Panc1 (cell line): ENCODE data around the gene NUDT22. TPM values are rescaled to one million over a fixed set of nuclear protein-coding genes. Genes with fewer than 3 reads are reported as not detected.

ENCODE experiments used
- ATAC-seq: fragments of 200-7000 bp; cut with Tn5 transposase; 2 replicates; pipeline ENCODE4 v1.9.1; 2020; ENCODE audit warnings: mild to moderate bottlenecking, moderate library complexity
- BruUV-seq: library from RNA; stranded (reverse); fragments of 400-500 nt; replicated peaks from 2 replicates; lab custom pipeline; 2021; lab: Mats Ljungman, UMichigan
- CTCF ChIA-PET: fragments of 300-600 bp; sonication (Branson Sonifier 250); formaldehyde crosslinking; loops from one replicate; lab custom pipeline; 2022; ENCODE audit warnings: antibody characterized with exemption; lab: Charles Lee
- POLR2A ChIA-PET: fragments of 300-600 bp; sonication (Branson Sonifier 250); formaldehyde crosslinking; loops from one replicate; lab custom pipeline; 2022; ENCODE audit warnings: antibody characterized with exemption; lab: Charles Lee
- DNase-seq: peaks from one replicate; pipeline ENCODE4 v3.0.0-alpha.2; 2010; ENCODE audit warnings: low read depth, low spot score
- H3K27ac ChIP-seq: 2 replicates; pipeline ENCODE4 v1.5.1; 2011; ENCODE audit warnings: mild to moderate bottlenecking, low read length, inconsistent platforms
- H3K27me3 ChIP-seq: fragments of 200-500 bp; sonication (Bioruptor generic); 2 replicates; pipeline ENCODE4 v1.6.0; 2014; ENCODE audit warnings: low read length, inconsistent platforms; ENCODE audit not compliant: control insufficient read depth, insufficient read depth
- H3K36me3 ChIP-seq: fragments of 200-500 bp; sonication (Bioruptor generic); 2 replicates; pipeline ENCODE4 v1.5.1; 2014; ENCODE audit warnings: inconsistent platforms, mild to moderate bottlenecking, low read length, moderate library complexity; ENCODE audit not compliant: control insufficient read depth, insufficient read depth
- H3K4me1 ChIP-seq: 2 replicates; pipeline ENCODE4 v1.5.1; 2011; ENCODE audit warnings: inconsistent platforms, mild to moderate bottlenecking, low read length, moderate library complexity; ENCODE audit not compliant: control insufficient read depth, insufficient read depth
- H3K4me3 ChIP-seq, 2 experiments: 2 replicates each; pipeline ENCODE4 v1.5.1; 2011 to 2012; ENCODE audit warnings: low read depth in 2 of 2, low read length in 2 of 2, mild to moderate bottlenecking in 2 of 2, inconsistent platforms in 1 of 2, moderate library complexity in 1 of 2
- H3K9me3 ChIP-seq: fragments of 200-500 bp; sonication (Bioruptor generic); 2 replicates; pipeline ENCODE4 v1.5.1; 2014; ENCODE audit warnings: low read depth, mild to moderate bottlenecking, inconsistent platforms, low read length, moderate library complexity; ENCODE audit not compliant: control insufficient read depth, insufficient read depth
- POLR2AphosphoS5 ChIP-seq: IDR thresholded peaks from 2 replicates; pipeline ENCODE4 v1.6.1; 2012; ENCODE audit warnings: mild to moderate bottlenecking, low read depth, low read length, moderate library complexity
- SIN3A ChIP-seq: IDR thresholded peaks from 2 replicates; pipeline ENCODE4 v1.6.1; 2012; ENCODE audit warnings: low read depth, mild to moderate bottlenecking, low read length, moderate library complexity, borderline replicate concordance; ENCODE audit not compliant: insufficient read depth
- TCF7L2 ChIP-seq: IDR thresholded peaks from 2 replicates; pipeline ENCODE4 v1.6.1; 2011; ENCODE audit warnings: mild to moderate bottlenecking, low read depth, low read length, inconsistent platforms
- in situ Hi-C: cut with HindIII; loops from 2 replicates; pipeline ENCODE4 v1.10.0; 2016; ENCODE audit warnings: low sequenced_read_pairs, low pct_unique_long_range_greater_than_20kb
- intact Hi-C: fragments of 100-400 bp; cut with micrococcal nuclease; formaldehyde crosslinking; loops from one replicate; pipeline ENCODE4 v1.10.0; 2022; ENCODE audit not compliant: unreplicated experiment
- total RNA-seq: library from RNA; stranded (reverse); gene quantifications from one replicate; pipeline ENCODE4 v1.2.1, GENCODE V29; 2021; ENCODE audit not compliant: unreplicated experiment
- TF ChIP-seq, protein P1 (sequence below), 2 experiments: IDR thresholded peaks; 2 replicates each; pipeline ENCODE4 v1.6.1; 2011 to 2012; ENCODE audit warnings: low read depth in 2 of 2, control low read depth in 1 of 2, low read length in 1 of 2, mild to moderate bottlenecking in 1 of 2, moderate library complexity in 1 of 2; ENCODE audit not compliant: insufficient read depth in 1 of 2
- TF ChIP-seq, protein P2 (sequence below): fragments of 450-650 bp; IDR thresholded peaks from 2 replicates; pipeline ENCODE4 v1.5.1; 2017; ENCODE audit warnings: mild to moderate bottlenecking

Gene NUDT22
- total RNA-seq, 1 experiment from 2014 or later: 98.8 TPM

DNA sequence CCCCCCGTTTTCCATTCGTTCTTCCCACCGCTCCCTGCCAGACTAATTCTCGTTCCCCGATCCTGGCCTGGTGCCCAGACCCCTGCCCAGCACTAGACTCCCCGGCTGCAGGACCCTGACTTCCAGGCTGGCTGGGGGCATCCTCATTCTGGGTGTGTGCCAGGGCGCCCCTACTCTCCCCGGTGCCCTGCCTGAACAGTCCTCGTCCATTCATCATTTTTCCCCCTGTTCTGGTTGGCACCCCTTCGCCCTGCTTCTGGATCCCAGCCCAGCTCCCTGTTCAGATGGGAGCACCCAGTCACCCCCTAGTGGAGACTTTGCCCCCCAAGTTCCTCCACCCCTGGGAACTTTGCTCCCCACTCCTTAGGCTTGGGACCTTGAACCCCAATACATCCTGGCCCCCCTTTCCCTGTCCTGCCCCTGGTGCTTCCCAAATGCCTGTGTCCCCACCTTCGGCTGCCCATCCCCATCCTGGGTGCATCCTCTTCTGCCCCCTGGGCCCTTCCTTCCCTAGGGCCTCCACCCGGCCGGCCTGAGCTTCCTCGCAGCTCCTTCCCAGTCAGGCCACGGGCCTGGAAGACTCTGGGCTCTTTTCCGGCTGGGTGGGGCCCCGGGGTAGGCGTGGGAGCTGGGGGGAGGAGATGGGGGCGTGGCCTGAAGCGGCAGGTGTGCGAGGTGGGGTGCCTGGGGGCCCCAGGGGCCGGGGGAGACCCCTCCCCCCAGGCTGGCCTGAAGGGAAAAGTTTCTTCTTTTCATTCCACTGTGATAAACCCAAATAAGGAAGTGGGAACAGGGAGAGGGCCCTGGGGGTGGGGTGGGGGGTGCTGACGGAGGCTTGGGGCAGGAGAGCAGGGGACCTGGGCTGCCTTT lies 26.2 kb downstream of the NUDT22 start:
- ATAC-seq: peak; percentile 50
- TF ChIP-seq TCF7L2 (no peak), POLR2AphosphoS5 (peak; percentile 33; the same call in 1 of the 2 replicates)
- intact Hi-C loops: no loop called here
- in situ Hi-C loops: no loop called here
- H3K27ac ChIP-seq: peak overlapping the region; percentile 89
- H3K36me3 ChIP-seq: peaks cover 3% of the 10 kb centered on the region; the same call in 1 of the 2 replicates
- H3K4me3 ChIP-seq: peak overlapping the region; percentile 84 to 90
- peaks cover 41% of the 10 kb centered on the region for H3K4me1 ChIP-seq
- no peaks in the 10 kb centered on the region for H3K27me3 ChIP-seq
- BruUV-seq: no TSS peak
- POLR2A ChIA-PET: interaction anchor here (0.6 to 0.7 kb wide), 2 partner anchors 18 to 48 kb away, joined by 5 to 6 read pairs; no protein-coding TSS in a partner anchor
- DNase-seq: no peak
- no peaks in the 10 kb centered on the region for H3K9me3 ChIP-seq
- CTCF ChIA-PET: interaction anchor here (0.5 to 1.8 kb wide), 11 partner anchors 9 to 1800 kb away, joined by 3 to 12 read pairs (median 5); partner anchors contain the start of gene SF3B2

DNA sequence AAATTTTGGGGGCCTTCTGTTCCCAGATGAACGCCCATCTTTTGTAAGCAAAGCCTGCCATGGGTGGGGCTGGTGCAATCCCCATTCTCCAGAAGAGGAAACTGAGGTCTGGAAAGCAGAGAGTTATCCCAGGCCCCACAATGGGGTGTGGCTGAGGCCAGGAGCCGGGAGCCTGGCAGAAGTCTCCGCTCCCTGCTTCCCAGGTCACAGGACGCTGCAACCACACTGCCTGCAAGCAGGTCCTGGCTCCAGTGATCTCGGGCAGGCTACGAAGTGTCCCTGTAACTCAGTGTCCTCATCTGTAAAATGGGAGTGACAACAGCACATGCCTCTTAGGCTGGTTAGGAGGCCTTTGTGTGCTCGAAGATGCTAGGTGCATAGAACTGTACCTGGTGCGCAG lies 27.0 kb downstream of the NUDT22 start:
- in situ Hi-C loops: no loop called here
- ChIA-PET POLR2A (interaction anchor here (0.6 kb wide), 1 partner anchor 49 kb away, joined by 5 read pairs; no protein-coding TSS in a partner anchor), CTCF (no interaction called here)
- Histone ChIP-seq H3K36me3 (peaks cover 3% of the 10 kb centered on the region; the same call in 1 of the 2 replicates), H3K4me1 (peaks cover 37% of the 10 kb centered on the region), H3K27me3 (no peaks in the 10 kb centered on the region), H3K9me3 (no peaks in the 10 kb centered on the region), H3K27ac (peak overlapping the region; percentile 41; the same call in 1 of the 2 replicates), H3K4me3 (peak overlapping the region; percentile 84 to 90)
- TF ChIP-seq, protein P1, sequence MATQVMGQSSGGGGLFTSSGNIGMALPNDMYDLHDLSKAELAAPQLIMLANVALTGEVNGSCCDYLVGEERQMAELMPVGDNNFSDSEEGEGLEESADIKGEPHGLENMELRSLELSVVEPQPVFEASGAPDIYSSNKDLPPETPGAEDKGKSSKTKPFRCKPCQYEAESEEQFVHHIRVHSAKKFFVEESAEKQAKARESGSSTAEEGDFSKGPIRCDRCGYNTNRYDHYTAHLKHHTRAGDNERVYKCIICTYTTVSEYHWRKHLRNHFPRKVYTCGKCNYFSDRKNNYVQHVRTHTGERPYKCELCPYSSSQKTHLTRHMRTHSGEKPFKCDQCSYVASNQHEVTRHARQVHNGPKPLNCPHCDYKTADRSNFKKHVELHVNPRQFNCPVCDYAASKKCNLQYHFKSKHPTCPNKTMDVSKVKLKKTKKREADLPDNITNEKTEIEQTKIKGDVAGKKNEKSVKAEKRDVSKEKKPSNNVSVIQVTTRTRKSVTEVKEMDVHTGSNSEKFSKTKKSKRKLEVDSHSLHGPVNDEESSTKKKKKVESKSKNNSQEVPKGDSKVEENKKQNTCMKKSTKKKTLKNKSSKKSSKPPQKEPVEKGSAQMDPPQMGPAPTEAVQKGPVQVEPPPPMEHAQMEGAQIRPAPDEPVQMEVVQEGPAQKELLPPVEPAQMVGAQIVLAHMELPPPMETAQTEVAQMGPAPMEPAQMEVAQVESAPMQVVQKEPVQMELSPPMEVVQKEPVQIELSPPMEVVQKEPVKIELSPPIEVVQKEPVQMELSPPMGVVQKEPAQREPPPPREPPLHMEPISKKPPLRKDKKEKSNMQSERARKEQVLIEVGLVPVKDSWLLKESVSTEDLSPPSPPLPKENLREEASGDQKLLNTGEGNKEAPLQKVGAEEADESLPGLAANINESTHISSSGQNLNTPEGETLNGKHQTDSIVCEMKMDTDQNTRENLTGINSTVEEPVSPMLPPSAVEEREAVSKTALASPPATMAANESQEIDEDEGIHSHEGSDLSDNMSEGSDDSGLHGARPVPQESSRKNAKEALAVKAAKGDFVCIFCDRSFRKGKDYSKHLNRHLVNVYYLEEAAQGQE (IDR thresholded peaks at IDR 0.05; ENCODE audit: insufficient read depth in 1 of 2, low read depth in 2 of 2, low read length in 1 of 2): no peak
- no peak for TF ChIP-seq SIN3A
- TF ChIP-seq, protein P2, sequence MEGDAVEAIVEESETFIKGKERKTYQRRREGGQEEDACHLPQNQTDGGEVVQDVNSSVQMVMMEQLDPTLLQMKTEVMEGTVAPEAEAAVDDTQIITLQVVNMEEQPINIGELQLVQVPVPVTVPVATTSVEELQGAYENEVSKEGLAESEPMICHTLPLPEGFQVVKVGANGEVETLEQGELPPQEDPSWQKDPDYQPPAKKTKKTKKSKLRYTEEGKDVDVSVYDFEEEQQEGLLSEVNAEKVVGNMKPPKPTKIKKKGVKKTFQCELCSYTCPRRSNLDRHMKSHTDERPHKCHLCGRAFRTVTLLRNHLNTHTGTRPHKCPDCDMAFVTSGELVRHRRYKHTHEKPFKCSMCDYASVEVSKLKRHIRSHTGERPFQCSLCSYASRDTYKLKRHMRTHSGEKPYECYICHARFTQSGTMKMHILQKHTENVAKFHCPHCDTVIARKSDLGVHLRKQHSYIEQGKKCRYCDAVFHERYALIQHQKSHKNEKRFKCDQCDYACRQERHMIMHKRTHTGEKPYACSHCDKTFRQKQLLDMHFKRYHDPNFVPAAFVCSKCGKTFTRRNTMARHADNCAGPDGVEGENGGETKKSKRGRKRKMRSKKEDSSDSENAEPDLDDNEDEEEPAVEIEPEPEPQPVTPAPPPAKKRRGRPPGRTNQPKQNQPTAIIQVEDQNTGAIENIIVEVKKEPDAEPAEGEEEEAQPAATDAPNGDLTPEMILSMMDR: no peak
- no peak for TF ChIP-seq TCF7L2
- TF ChIP-seq POLR2AphosphoS5: no peak
- intact Hi-C loops: no loop called here
- BruUV-seq: TSS peak; percentile 83
- ATAC-seq (no peak), DNase-seq (no peak)
